IPS DF 6.9 (cell line): Measurements from ENCODE around the gene ATP5F1D.

Experiments used
- DNase-seq: peaks from one replicate; pipeline ENCODE4 v3.0.0-alpha.2; 2013; ENCODE audit warnings: low read depth, low spot score
- H3K27ac ChIP-seq: one replicate; pipeline ENCODE4 v1.5.1; 2013; ENCODE audit warnings: low read length, control low read depth
- H3K27me3 ChIP-seq: 2 replicates; pipeline ENCODE4 v1.6.1; 2013; ENCODE audit warnings: mild to moderate bottlenecking, low read length; ENCODE audit not compliant: control insufficient read depth, insufficient read depth
- H3K36me3 ChIP-seq: 2 replicates; pipeline ENCODE4 v1.6.1; 2013; ENCODE audit warnings: low read length; ENCODE audit not compliant: control insufficient read depth, insufficient read depth
- H3K4me1 ChIP-seq: 2 replicates; pipeline ENCODE4 v1.6.1; 2013; ENCODE audit warnings: low read length; ENCODE audit not compliant: control insufficient read depth, insufficient read depth
- H3K4me3 ChIP-seq: 2 replicates; pipeline ENCODE4 v1.5.1; 2013; ENCODE audit warnings: mild to moderate bottlenecking, low read length
- H3K9me3 ChIP-seq: 2 replicates; pipeline ENCODE4 v1.6.1; 2013; ENCODE audit warnings: low read length, inconsistent platforms; ENCODE audit not compliant: control insufficient read depth, insufficient read depth
- WGBS: extraction: QIAGEN DNeasy Blood & Tissue Kit; methylation state at CpG from one replicate; pipeline ENCODE4 v1.1.7; 2013; ENCODE audit warnings: mixed read lengths, missing lambda C conversion rate; ENCODE audit not compliant: insufficient read length, insufficient coverage; 5-methylcytosine and 5-hydroxymethylcytosine counted together

The ATP5F1D gene

DNA sequence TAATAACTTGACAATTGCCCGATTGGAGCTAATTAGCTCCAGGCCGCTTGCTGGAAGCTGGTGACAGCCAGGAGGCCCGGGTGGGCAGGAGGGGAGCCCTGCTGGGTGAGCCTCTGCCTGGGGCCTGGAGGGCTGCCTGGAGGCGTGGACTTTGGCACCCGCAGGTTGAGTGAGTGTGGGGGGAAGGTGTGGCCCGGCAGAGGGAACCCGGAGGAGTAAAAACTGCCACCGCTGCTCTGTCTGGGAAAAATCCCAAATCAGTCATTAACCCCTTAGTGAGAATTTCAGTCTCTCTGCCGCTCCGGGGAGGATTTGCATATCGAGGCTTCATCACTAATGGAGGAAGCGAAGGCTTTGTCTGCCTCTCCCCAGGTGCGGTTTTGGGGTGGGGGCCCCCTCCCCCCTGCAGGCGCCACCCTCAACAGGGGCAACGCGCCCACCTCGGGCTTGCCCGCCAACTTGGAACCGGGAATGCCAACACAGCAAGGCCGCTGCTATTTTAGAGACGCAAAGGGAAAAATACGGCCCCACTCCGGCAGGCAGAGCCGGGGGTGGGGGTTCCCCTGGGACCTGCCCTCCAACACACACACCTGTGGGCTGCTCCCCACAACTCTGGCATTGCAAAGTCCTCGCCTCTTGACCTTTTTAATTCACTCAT, 50.3 kb downstream of the ATP5F1D start:
- no peaks in the 10 kb centered on the region for H3K9me3 ChIP-seq
- no peaks in the 10 kb centered on the region for H3K27me3 ChIP-seq
- H3K36me3 ChIP-seq, result no peaks in the 10 kb centered on the region; the same call in 1 of the 2 replicates
- no peaks in the 10 kb centered on the region; the same call in 1 of the 2 replicates for H3K4me1 ChIP-seq
- H3K27ac ChIP-seq, result no peak overlapping the region
- DNase-seq, result no peak
- no CpG with 5 or more reads among the region's 25 CpGs for WGBS
- no peak overlapping the region for H3K4me3 ChIP-seq

DNA sequence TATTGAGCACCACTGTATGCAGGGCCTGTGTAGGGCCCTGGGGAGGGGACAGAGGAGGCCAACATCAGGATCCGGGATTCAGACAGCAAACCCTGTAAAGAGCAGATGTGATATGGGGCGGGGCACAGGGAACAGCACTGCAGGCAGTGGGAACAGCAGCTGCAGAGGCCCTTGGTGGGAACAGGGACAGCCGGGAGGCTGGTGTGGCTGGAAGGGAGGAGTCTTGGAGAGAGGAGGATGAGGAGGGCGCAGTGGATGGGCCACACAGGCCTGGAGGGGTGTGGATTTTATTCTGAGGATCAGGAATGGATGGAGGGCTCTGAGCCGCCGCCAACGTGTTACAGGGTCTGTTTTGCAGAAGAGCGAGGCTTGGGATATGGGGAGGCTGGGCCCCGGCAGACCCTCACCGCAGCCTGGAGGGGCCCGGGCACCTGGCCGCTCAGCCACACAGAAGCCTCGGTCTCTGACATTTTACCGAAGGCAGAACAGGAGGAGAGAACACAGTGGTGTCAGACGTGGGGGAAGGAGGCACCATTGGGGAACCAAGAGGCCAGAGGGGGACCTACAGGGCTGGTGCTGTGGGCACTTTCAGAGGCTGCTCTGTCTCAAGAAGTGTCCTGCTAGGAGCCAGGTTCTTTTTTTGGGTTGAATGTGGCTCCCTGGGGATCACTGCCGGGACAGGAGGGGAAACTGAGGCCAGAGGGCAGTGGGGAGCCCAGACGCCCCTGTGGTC, 51.0 kb downstream of the ATP5F1D start:
- Histone ChIP-seq H3K9me3 (no peaks in the 10 kb centered on the region), H3K4me3 (no peak overlapping the region), H3K27ac (no peak overlapping the region), H3K27me3 (no peaks in the 10 kb centered on the region), H3K36me3 (no peaks in the 10 kb centered on the region; the same call in 1 of the 2 replicates), H3K4me1 (no peaks in the 10 kb centered on the region)
- WGBS, result no CpG with 5 or more reads among the region's 17 CpGs
- DNase-seq, result no peak

DNA sequence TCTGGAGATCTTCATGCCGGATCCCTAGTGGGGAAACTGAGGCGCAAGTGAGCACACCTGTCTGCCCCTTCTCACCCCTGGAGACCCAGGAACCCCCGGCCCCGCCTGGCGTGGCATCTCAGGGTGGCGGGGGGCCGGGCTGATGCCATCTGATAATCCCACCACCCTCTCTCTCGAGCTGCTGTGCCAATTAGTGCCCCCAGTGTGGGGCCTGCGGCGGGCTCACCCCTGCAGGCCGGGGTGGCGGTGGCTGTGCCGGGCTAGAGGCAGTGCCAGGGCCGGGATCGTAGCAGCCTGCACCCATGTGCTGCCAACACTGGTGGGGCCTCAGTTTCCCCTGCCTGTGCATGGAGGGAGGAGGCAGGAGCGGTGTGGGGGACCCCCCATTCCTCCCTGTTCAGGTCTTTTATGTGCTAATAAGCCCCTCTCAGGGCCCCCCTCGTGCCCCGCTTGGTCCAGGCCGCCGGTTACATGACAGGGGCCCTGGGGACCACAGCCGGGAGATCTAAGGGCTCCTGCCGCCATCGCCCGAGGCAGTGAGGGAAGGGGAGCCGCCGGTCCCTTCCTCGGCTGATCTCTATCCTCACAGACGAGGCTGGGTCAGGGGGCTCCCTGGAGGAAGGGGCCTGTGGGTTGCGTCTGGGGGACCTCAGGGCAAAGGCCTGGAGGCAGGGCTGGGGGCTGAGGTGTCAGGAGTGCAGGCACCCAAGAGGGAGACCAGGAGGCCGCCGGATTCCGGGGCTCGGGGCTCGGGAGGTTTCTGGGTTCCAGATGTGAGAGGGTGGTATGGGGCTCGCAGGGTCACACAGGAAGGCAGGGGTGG, 52.4 kb downstream of the ATP5F1D start:
- Histone ChIP-seq H3K36me3 (no peaks in the 10 kb centered on the region), H3K27me3 (no peaks in the 10 kb centered on the region), H3K4me3 (no peak overlapping the region), H3K27ac (no peak overlapping the region), H3K4me1 (no peaks in the 10 kb centered on the region), H3K9me3 (no peaks in the 10 kb centered on the region)
- no CpG with 5 or more reads among the region's 35 CpGs for WGBS
- DNase-seq, result no peak
